ENCODE measurements around the gene FCF1.

FCF1 gene

GRCh38 chr14:74712499-74713394, at the start of gene FCF1, which contains the start of gene AREL1:
TSS of gene FCF1 (plus strand) at chr14:74713144. CDS start at chr14:74713198, 54 bp downstream.
TSS of gene AREL1 (minus strand) at chr14:74713080. CDS start at chr14:74685615, 27,465 bp downstream.
- no peak for DNase-seq

- no peak for DNase-seq
These were observed 49.1 kb upstream of the FCF1 start for GRCh38 chr14:74663884-74664283.

- no peak for DNase-seq
These were observed 48.2 kb upstream of the FCF1 start for GRCh38 chr14:74664717-74665116.

- no peak for DNase-seq
These were observed 45.2 kb upstream of the FCF1 start for GRCh38 chr14:74667758-74668157.

- DNase-seq = no peak
These were observed 43.7 kb upstream of the FCF1 start for GRCh38 chr14:74669256-74669655.

GRCh38 chr14:74669846-74670245, 43.1 kb upstream of the FCF1 start:
- no peak for DNase-seq

GRCh38 chr14:74670726-74671411, 42.1 kb upstream of the FCF1 start:
- no peak for DNase-seq

GRCh38 chr14:74671789-74672188, 41.2 kb upstream of the FCF1 start:
- DNase-seq = no peak

- DNase-seq = no peak
These were observed 39.2 kb upstream of the FCF1 start for GRCh38 chr14:74673768-74674167.

- no peak for DNase-seq
These were observed 37.7 kb upstream of the FCF1 start for GRCh38 chr14:74675219-74675618.

GRCh38 chr14:74682169-74682952, 30.6 kb upstream of the FCF1 start:
- no peak for DNase-seq

GRCh38 chr14:74683406-74683805, 29.5 kb upstream of the FCF1 start:
- no peak for DNase-seq

GRCh38 chr14:74684434-74684833, 28.5 kb upstream of the FCF1 start:
- DNase-seq = peak; percentile 12 to 62

GRCh38 chr14:74685056-74685455, 27.9 kb upstream of the FCF1 start:
- DNase-seq = no peak

GRCh38 chr14:74685921-74686678, 26.8 kb upstream of the FCF1 start:
- no peak for DNase-seq

GRCh38 chr14:74691456-74691855, 21.5 kb upstream of the FCF1 start:
- no peak for DNase-seq

GRCh38 chr14:74693191-74693590, 19.8 kb upstream of the FCF1 start:
- no peak for DNase-seq

GRCh38 chr14:74695406-74695805, 17.5 kb upstream of the FCF1 start:
- DNase-seq = no peak

- DNase-seq = no peak
These were observed 15.9 kb upstream of the FCF1 start for GRCh38 chr14:74697011-74697410.

- DNase-seq = no peak
These were observed 15.4 kb upstream of the FCF1 start for GRCh38 chr14:74697543-74697942.

- DNase-seq = no peak
These were observed 15.0 kb upstream of the FCF1 start for GRCh38 chr14:74697976-74698375.

GRCh38 chr14:74698465-74698864, 14.5 kb upstream of the FCF1 start:
- DNase-seq = no peak

GRCh38 chr14:74702293-74702692, 10.7 kb upstream of the FCF1 start:
- DNase-seq = no peak

All from bone marrow (tissue), 2 donors.